LNCaP clone FGC (cell line): ENCODE results near the gene CPE.

ENCODE experiments used
- DNase-seq: peaks from one replicate; pipeline ENCODE4 v3.0.0-alpha.2; 2011; ENCODE audit warnings: low read depth
- H3K4me3 ChIP-seq: 2 replicates; pipeline ENCODE4 v1.5.1; 2011; ENCODE audit warnings: mild to moderate bottlenecking, low read depth, low read length, control low read depth
- TF ChIP-seq, protein P1 (sequence below): IDR thresholded peaks from 2 replicates; pipeline ENCODE4 v1.5.1; 2012; ENCODE audit warnings: mild to moderate bottlenecking; ENCODE audit not compliant: control insufficient read depth, insufficient read depth; ENCODE audit errors: extremely low read depth

CPE gene

DNA sequence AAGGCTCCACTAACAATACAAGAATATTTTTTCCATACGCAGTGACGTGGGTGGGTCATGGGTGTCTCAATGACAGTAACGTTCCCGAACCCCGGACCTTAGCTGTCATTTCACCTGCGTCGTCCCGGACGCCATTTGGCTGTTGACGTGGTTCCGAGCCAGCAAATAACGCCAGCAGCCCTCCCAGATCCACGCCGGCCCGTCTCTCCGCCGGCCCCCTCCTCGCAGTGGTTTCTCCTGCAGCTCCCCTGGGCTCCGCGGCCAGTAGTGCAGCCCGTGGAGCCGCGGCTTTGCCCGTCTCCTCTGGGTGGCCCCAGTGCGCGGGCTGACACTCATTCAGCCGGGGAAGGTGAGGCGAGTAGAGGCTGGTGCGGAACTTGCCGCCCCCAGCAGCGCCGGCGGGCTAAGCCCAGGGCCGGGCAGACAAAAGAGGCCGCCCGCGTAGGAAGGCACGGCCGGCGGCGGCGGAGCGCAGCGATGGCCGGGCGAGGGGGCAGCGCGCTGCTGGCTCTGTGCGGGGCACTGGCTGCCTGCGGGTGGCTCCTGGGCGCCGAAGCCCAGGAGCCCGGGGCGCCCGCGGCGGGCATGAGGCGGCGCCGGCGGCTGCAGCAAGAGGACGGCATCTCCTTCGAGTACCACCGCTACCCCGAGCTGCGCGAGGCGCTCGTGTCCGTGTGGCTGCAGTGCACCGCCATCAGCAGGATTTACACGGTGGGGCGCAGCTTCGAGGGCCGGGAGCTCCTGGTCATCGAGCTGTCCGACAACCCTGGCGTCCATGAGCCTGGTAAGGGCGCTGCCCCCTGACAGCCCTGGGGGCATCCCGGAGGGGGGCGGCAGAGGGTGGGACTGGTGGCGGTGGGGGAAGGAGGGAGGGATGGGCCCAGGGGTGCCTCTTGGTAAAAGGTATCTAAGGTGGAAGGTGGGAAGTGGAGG lies at the start of gene CPE:
CPE (plus strand) TSS at position 264 of the 933 bp plus-strand sequence; CDS start at position 478, 214 bp downstream.
- H3K4me3 ChIP-seq = peak within 1 kb of the TSS; percentile 54
- TF ChIP-seq, protein P1, sequence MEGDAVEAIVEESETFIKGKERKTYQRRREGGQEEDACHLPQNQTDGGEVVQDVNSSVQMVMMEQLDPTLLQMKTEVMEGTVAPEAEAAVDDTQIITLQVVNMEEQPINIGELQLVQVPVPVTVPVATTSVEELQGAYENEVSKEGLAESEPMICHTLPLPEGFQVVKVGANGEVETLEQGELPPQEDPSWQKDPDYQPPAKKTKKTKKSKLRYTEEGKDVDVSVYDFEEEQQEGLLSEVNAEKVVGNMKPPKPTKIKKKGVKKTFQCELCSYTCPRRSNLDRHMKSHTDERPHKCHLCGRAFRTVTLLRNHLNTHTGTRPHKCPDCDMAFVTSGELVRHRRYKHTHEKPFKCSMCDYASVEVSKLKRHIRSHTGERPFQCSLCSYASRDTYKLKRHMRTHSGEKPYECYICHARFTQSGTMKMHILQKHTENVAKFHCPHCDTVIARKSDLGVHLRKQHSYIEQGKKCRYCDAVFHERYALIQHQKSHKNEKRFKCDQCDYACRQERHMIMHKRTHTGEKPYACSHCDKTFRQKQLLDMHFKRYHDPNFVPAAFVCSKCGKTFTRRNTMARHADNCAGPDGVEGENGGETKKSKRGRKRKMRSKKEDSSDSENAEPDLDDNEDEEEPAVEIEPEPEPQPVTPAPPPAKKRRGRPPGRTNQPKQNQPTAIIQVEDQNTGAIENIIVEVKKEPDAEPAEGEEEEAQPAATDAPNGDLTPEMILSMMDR = peak; percentile 67
- peak; percentile 41 for DNase-seq

- H3K4me3 ChIP-seq = no peak overlapping the region
- TF ChIP-seq, protein P1 = no peak
Observed at GRCh38 chr4:165330071-165330470, 48.7 kb upstream of the CPE start.

DNA sequence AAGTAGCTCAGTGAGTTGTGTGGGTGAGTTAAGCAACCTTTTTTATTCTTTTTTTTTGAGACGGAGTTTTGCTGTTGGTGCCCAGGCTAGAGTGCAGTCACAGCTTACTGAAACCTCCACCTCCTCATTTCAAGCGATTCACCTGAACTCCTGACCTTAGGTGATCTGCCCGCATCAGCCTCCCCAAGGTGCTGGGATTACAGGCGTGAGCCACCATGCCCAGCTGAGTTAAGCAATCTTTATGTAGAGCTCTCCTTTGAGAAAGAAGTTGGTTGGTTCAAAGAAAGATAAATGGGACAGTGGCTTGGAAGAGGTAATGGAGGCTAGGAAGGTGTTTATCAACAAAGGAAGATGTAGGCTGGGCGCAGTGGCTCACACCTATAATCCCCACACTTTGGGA lies 48.1 kb upstream of the CPE start:
- TF ChIP-seq, protein P1 = no peak
- DNase-seq = no peak
- no peak overlapping the region for H3K4me3 ChIP-seq

More at GRCh38 chr4:165330071-165330470, 48.7 kb upstream of the CPE start:
- no peak for DNase-seq

DNA sequence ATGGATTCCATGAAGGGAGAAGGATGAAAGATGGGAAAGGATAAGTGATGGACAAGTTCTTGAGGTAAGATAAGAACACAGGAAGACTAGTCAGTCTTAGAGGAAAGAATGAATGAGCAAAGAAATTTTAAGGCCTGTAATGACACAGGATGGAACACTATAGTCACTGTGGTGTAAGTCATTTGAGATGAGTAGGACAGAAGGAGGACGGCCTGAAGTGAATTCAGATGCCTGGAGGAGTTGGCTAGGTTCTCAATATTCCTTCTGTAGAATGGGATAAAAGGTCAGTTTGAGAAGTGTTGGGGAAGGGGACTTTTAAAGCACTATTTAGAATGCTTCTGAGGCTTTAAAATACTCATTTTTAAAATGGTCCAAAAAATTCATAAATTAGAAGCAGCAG lies 47.4 kb upstream of the CPE start:
- TF ChIP-seq, protein P1 = no peak
- no peak for DNase-seq

GRCh38 chr4:165331823-165332222 lies 47.0 kb upstream of the CPE start:
- TF ChIP-seq, protein P1 = no peak
- no peak for DNase-seq
- no peak overlapping the region for H3K4me3 ChIP-seq

More for the DNA sequence above, 47.4 kb upstream of the CPE start:
- no peak overlapping the region for H3K4me3 ChIP-seq

- H3K4me3 ChIP-seq = no peak overlapping the region
- no peak for DNase-seq
- TF ChIP-seq, protein P1 = no peak
Observed at GRCh38 chr4:165332502-165332901, 46.3 kb upstream of the CPE start.

DNA sequence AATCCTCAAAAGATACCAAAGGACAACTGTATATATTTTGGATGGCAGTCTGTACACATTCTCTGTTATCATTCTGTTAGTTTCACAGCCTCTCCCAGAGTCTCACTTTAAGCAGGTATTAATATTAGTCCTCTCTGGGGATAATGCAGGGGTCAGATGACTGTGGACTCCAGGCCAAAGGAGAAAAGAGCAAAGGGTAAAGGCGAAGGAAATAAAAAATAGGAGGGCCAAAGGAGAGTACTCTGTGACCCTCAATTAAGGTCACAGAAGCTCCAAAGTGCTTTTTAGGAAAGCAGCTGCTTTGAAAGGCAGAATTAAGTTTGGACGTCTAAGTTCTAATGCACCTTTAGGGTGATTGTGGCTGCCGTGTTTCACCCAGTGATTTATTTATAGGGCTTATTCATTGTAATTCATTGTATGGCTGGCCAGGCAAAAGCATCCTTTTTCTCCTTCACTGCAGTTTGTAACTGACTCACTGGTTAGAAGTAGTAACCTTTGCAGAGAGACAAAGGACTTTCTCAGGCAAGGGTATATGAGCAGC lies 43.6 kb upstream of the CPE start:
- TF ChIP-seq, protein P1 = no peak
- no peak overlapping the region for H3K4me3 ChIP-seq
- no peak for DNase-seq
